HG03432 (cell line): ENCODE results near the gene THSD7B.
A peak's percentile ranks its signal among the peaks of the same experiment; 100 is the strongest.

Experiments used
- ATAC-seq: cut with Tn5 transposase; IDR thresholded peaks from one replicate; pipeline ENCODE4 v1.9.1; 2021; ENCODE audit warnings: mild to moderate bottlenecking, moderate library complexity; ENCODE audit not compliant: unreplicated experiment

THSD7B gene

GRCh38 chr2:137151731-137152130 is 386.4 kb downstream of the THSD7B start:
- ATAC-seq: no peak

DNA sequence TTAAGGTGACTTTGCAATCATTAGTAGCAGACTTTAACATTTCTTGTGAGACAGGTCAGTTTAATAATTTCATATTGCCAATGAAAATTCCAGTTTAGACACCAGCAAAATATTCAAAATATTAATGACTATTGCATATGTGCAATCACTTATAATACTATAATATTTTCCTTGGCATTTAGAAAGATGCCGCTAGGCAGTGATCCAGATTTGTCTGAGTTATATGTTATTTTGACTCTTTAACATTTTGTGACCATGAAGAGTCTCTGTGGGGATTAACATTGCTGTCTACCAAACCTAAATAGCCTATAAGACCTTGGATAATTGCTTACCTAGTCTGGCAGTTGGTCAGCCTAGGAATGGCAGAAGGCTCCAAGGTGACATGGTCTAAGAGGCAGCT is 389.6 kb downstream of the THSD7B start:
- no peak for ATAC-seq

GRCh38 chr2:137155356-137156104 is 390.2 kb downstream of the THSD7B start:
- no peak for ATAC-seq

DNA sequence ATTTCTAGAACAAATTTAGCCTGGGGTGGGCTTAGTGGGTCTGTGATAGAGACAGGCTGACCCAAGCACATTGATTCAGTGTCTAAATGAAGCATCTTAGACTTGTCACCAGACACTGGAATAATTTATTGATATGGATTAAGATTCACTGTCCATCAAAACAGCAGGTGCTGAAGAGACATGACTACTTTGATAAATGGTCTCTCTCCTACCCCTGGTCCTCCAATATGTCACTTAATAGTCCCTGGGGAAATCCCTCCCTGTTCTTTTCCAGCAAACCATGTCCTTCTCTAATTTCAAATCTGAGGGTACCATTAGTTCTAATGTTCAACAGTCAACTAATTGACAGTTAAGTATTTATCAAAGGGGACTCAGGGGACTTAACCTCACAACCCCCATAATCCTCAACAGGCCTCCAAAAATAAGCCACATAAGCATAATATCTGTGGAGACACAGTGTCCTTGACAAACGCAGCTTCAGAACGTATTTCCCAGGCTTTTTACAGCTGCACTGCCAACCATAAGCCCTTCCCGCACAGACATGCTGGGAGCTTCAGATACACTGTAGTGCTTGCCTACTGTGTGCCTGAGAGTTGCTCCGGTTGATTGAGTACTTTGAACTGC is 391.0 kb downstream of the THSD7B start:
- no peak for ATAC-seq

DNA sequence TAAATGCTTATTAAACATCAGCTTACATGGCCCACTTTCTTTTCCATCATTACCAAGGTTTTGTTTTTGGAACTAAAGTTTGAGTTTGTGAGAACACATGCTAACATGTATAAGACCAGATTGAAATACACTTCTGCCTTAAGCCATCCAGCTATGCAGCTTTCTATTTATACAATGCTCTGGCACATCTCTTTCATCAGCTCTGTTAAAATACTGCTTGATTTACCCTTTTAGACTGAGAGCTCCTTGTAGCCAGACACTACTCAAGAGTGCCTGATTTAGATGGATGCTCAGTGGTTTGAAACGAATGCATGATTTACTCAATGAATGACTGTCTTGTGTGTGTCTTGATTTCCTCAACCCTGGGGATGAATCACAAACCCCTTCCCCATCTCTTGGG is 392.5 kb downstream of the THSD7B start:
- ATAC-seq: no peak

GRCh38 chr2:137161250-137161649 is 395.9 kb downstream of the THSD7B start:
- ATAC-seq: no peak

DNA sequence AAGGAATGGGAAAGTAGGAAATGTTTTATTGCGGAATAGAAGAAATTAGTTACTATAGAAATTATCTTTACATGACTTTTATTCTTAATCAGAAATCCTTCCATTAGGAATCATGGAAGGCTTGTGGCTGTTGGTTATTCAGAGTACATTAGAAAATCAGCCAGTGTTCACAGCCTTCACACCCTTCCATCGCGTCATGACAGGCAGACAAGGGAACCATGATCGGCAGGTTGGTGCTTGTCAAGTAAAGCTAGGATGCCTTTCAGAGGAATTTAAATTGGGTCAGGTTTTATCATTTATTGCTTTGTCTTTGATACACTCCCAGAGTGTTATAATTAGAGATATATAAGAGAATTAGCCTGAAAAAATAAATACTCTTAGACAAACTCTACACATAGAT is 400.6 kb downstream of the THSD7B start:
- no peak for ATAC-seq

- no peak for ATAC-seq
Observed at GRCh38 chr2:137167651-137168050, 402.3 kb downstream of the THSD7B start.

GRCh38 chr2:137168552-137168951 is 403.2 kb downstream of the THSD7B start:
- no peak for ATAC-seq

DNA sequence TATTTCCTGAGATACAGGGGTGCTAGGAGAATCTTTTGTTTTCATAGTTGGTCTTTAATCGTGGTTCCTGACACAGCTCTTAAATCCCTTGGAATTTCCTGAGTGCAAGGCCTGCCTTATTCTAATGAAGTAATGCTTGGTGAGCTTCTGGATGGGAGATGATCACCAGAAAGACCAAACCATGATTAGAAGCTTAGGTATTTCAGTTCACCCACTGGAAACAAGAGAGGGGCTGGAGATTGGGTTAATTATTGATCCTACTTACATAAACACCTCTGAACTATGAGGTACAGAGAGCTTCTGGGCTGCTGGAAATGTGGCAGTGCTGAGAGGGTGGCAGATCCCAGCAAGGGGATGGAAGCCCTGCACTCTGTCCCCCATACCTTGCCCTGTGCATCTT is 406.8 kb downstream of the THSD7B start:
- ATAC-seq: no peak

DNA sequence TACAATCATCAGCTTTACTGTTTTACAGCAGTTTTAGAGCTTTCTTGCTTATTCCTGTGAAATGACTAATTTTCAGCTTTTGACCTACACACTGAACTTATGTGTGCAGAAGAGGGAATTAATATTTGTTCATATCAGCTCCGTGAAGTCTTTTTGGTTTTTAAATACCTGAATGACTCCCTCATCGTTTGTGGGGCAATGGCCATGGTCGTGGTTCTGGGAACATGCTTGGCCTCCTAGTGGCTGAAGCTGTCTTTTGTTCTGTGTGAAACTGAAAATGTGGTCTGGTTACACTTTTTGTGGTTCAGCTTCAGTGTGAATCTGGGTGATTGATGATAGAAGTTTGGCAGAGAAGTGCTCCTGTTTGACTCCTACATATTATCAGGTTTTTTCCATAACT is 408.1 kb downstream of the THSD7B start:
- peak; percentile 97 for ATAC-seq

DNA sequence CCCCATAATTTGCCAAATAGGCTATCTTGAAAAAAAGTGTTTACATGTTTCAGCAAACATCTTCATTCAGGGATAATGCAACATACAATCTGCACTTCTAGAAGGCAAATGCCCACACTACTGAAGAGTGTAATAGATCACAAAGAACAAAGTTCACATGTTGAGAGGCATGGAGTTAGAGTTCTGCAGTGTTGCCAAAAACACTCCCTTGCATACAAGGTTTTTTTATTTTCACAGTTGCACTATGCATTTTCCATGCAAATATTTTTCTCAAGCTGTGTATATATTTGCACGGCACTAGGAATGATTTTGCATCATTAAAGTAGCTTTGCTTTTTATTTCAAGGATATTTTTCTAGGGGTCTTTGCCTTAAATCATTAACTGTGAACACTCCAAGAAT is 409.9 kb downstream of the THSD7B start:
- no peak for ATAC-seq

- ATAC-seq: peak; percentile 63
Observed at GRCh38 chr2:137178951-137179377, 413.6 kb downstream of the THSD7B start.

DNA sequence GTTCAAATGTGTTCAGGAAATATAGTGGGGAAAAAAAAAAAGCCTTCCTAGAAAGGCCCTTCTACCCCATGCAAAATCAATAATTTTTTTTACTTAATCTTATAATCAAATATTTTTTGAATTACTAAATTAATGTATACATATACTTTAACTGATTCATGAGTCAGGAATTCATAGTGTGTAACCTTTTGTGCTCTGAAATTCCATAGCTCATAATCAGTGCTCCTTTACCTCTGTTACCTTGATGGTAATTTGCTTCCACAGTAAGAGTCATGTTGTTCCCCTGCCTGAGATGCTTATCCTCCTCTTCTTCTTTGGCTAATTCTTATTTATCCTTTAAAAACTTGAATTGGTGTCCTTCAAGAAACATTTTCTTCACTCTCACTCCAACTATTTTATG is 414.2 kb downstream of the THSD7B start:
- no peak for ATAC-seq

DNA sequence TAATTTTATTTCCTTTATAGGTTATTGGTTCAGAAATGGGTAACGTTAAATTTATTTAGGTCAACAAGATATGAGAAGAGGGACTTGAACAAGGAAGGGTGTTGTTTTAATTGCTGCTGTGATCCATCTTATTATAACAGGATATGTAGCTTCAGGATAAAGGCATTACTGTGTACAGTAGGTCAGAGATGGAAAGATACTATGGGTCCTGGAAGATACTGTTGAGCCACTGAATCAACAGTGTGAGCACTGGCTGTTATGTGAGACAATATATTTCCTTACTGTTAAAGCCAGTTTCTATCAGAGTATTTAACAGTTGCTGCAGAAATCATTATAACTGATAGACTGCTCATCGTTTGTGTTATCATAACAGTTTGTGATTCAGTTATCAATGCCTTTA is 414.7 kb downstream of the THSD7B start:
- ATAC-seq: no peak

DNA sequence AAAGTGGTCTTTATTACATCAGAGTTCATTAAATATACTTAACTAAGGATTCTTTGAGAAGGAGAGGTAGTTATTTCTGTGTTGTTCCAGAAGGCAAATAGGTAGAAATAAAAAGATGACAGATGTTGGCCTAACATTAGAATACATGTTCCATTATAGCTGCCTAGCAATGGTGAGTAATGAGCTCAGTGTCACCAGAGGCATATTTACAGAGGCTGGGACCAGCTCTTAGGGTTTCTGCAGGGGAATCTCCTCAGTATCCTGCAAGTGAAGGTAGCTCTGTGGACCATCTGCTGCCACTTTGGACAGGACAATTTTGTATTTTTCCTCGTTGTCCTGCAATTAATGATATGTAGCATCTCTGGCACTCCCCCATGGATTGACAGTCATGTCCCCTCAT is 416.0 kb downstream of the THSD7B start:
- no peak for ATAC-seq

DNA sequence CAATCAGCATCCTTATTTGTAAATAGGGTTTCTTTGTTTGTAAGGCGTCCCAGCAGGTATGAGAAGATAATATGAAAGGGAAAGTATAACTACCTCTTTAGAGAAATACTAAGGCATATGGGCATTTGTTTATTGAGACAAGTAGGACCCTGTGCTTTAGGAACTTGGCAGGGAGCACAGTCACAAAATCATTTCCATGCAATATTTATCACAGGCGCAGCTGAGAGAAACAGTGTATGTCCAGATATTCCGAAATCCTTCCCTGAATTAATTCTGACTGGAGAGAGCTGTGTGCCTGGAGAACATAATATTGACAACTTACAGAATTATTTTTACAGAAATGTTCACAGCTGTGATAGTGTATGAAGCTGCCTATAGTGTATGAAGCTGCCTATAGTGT is 416.7 kb downstream of the THSD7B start:
- no peak for ATAC-seq

DNA sequence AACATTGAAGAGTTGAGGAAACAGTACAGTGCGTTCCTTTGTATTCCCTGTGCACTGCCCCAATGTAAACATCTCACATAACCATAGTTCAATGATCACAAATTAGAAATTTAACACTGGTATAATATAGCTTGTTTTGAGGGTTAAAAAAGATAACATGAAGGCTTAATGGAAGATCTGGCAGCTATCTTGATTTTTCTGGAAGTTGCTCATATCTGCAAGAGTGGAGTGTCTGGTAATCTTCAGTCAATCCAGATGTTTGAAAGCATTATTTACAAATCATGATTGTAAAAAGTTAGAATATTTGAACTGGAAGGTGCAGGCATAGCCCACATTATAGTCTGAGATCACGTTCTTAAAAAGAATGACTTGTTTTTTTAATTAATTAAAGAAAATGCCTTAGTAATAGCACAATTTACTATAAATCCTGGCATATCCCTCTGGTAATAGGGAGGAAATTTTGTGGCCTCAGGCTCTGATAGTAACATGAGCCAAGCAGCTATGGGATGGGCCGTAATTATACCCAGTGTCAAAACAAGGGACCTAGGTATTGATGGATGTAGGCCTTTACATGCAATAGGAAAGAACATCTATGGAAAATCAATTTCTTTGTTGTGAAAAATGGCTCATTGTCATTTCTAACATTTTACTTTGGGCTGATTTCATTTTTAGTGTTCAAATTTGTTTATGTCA is 418.0 kb downstream of the THSD7B start:
- ATAC-seq: no peak

DNA sequence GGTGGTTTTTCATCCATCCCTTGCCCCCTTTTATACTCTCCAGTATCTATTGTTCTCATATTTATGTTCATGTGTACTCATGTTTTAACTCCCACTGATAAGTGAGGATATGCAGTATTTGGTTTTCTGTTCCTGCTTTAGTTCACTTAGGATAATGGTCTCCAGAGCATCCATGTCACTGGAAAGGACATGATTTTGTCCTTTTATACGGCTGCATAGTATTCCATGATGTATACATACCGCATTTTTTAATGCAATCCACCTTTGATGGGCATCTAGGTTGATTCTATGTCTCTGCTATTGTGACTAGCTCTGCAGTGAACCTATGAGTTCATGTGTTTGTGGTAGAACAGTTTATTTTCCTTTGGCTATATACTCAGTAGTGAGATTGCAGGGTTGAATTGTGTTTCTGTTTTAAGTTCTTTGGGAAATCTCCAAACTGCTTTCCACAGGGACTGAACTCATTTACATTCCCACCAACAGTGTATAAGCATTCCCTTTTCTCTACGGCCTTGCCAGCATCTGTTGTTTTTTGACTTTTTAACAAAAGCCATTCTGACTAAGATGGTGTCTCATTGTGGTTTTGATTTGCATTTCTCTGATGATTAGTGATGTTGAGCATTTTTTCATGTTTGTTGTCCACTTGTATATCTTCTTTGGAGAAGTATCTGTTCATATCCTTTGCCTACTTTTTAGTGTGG is 420.2 kb downstream of the THSD7B start:
- no peak for ATAC-seq

DNA sequence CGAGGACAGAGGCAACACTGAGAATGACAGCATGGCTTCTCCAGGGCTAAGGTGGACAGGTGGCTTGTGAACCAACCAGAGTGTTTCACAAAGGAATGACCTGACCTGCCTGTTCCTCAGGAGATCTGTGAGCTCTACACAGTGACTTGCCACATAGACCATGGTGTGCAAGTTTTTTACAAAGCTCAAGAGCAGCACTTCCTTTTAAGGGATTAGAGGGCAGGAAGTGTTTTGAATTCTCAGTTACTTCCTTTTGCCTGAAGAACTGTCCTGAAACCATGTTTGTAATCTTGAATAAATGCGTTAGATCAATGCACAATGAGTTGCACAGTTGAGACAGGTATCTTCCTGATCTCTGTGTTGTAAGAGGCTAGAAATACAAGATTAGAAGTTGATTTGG is 421.9 kb downstream of the THSD7B start:
- no peak for ATAC-seq

DNA sequence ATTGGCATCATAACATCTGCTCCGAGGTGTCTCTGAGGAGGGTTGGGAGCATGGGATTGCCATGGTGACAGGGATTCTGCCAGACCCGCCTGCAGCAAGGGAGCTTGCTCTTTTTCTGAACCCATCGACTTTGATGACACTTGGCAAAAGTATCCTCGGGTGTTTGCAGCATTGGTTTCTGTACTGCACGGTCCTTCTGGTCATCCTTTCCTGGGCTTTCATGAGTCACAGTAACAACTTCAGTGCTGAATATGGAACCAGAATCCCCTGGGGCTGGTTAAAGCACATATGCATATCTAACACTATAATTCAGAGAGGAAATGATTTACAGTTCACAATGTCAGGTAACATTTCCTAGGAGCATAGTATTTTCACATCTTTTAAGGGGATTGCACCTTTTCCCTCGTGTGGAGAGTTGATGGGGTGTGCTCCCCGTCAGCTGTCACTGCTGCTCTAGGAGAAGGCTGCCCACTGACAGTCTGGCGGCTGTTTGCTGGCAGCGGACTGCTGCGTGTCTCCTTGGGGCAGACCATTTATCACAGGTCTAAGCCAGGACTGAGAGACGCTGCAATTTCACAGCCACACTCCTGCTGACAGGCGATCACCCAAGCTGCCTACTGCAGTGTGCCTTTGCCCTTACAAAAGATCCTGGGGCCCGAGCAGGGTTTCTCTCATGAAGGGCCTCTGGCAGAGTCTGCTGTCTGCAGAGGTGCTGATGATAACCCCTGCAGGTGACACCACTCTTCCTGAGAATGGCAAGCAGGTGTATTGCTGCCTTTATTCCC is 425.3 kb downstream of the THSD7B start:
- ATAC-seq: no peak
